NCI-H82 (cell line): ENCODE measurements around the gene GDF7.

ENCODE experiments used
- DNase-seq: peaks from one replicate; lab custom pipeline; 2025; lab: John Stamatoyannopoulos, UW

GDF7 gene

DNA sequence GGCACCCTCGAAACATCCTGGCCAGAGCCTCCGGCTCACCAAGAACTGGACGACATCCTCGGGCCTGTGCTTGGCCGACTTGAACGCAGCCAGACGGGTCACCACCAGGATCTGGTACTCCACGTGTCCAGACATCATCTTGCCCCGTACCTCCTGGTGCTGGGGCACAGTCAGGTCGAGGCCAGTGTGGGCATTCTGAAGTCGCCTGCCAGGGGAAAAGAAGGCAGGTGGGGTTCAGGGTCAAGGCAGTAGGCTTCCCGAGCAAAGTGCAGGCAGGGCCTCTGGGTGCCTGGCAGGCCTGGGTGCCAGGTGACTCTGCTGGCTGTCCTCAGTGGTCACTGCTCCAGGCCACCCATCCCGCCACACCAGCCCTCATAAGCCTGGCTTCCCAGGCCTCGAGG is 21.6 kb upstream of the GDF7 start:
- DNase-seq = no peak

GRCh38 chr2:20645761-20646160 is 21.2 kb upstream of the GDF7 start:
- no peak for DNase-seq

DNA sequence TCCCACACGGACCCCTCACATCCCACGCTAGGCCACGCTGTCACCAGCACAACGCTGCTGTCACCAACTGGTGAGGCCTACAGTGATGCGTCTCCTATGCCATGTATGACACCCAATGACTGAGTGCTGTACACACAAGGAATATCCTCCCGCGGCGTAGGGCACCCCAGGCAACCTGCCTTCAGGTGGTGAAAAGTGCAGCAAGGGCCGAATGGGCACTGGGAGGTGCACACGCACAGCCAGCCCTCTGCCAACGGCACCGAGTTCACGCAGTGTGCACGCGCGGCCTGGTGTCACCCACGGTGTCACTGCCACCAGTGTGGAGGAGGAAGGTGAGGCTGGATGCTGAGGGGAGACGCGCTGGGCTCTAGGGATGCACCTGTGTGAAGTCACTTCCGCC is 20.5 kb upstream of the GDF7 start:
- DNase-seq = no peak

DNA sequence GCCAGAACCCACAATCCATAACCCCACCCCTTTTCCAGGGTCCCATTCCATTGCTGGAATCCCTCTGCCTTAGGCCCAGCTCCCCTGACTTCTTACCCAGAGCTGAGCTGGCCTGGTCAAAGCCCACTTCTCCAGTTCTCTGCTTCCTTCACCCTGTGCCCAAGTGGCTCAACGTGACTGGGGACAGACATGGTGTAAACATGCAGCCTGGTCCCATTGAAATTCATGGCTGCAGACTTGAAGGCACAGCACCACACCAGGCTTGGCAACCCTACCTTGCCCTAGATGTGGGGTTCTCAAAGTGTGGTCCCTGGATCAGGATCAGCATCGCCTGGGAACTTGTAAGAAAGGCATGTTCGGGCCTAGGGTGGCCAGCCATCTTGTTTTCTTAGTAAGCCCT is 19.7 kb upstream of the GDF7 start:
- no peak for DNase-seq

DNA sequence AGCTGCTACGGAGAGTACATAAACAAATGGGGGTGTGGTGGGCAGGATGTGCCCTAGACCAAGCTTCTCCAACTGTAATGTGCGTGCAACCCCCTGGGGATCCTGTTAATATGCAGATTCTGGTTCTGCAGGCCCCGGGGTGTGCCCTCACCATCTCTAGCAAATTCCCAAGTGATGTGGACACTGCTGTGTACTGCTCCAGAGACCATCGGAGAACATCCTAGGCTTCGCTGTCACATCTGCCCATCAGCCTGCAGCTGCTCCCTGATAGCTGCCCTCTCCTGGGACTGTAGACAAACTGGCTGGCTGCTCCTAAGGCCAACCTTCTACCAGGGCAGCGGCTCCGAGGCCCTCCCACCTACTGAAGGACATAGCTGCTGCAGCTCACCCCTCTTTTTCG is 19.2 kb upstream of the GDF7 start:
- DNase-seq = no peak

DNA sequence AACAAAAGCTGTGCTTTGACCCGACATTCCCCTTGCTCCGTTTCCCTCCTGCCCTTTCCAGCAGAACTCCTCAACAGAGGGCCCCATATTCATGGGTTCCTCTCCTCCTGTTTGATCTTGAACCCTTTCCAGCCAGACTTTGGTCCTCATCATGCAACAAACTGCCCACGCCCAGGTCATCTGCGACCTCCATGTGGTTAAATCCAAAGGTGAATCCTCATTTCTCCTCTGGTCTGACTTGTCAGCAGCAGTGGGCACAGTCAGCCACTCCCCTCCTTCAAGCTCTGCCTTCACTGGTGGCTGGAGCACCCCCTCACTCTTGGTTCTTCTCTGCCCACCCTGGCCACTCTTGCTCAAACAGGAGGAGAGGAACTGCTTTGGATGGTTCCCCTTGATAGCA is 18.7 kb upstream of the GDF7 start:
- no peak for DNase-seq

DNA sequence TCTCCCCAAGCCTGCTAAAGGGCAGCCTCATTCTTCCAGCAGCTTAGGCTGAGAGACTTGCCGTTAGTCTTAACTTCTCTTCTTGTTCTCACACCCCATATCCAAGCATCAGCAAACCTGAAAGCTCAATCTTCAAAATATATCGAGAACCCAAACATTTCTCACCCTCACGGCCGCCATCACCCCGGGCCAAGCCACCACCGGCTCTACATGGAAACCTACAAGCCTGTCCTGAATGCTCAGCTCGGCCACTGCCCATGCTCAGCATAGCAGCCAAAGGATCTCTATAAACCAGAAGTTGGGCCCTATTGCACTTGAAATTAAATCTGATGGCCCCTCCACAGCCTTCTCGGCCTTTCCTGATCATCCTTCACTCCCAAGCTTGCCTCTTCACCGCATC is 18.1 kb upstream of the GDF7 start:
- no peak for DNase-seq

GRCh38 chr2:20649576-20649975 is 17.4 kb upstream of the GDF7 start:
- no peak for DNase-seq

- DNase-seq = no peak
Measured at GRCh38 chr2:20649976-20650375, 17.0 kb upstream of the GDF7 start.

GRCh38 chr2:20650393-20650876 is 16.5 kb upstream of the GDF7 start:
- DNase-seq = peak; percentile 52

DNA sequence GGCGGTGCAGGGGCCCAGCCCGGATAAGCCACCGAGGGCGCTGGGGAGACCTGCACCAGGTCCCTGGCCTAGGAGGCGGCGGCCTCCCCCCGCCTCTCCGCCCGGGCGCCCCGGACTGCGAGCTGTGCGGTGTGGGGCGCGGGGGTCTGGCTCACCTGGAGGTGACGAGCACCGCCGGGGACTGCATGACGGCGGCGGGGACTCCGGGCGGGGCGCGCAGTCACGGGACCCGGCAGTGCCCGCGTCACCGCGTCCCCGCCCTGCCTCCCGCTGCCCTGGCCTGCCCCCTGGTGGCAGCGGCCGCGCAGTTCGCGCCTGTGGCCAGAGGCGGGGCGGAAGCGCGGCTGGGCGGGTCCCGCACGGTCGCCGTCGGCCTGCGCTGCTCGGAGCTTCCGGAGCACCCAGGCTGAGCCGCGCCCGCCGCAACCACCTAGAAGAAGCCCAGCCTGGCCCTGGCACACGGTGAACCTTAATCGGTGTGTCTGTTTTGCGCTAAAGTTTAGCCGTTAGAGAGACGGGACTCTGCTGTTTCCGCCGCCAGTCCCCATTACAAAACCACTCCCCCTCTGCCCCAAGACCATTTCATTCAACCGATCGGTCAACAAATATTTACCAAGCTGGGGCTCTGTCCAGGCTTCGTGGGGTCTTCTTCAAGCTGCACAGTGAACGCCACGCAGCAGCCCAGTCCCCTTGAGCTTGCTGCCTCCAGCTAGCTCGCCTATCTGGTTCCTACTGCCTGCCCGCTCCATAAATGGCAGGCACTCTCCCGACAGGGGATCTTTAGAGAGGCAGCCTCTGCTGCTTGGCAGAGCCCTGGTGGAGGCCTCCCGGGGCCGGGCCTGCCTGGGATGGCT is 15.8 kb upstream of the GDF7 start, which contains the start of gene HS1BP3:
Gene HS1BP3 (minus strand): TSS at position 222 of the 854 bp plus-strand sequence. CDS start 35 bp downstream, at position 187.
- DNase-seq = peak; percentile 87

GRCh38 chr2:20651731-20652099 is 15.2 kb upstream of the GDF7 start:
- no peak for DNase-seq

DNA sequence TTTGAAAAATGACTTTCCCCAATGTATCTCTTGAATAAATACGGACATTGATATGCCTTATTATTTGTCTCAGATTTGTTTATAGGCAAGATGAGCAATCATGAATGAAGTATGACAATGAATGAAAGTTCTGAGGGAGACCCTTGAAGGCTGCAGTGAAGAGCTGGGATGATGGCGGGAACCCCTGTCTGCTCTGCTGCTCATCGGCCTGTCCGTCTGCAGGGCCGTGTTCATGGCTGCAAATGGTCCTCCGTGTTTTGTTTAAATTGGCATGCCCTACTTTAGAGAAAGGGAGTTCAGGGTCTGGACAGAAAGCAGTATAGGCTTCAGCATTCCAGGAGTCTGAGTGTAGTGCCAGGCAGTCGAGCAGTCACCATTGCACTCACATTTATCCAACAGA is 14.8 kb upstream of the GDF7 start:
- no peak for DNase-seq

GRCh38 chr2:20652673-20653575 is 14.0 kb upstream of the GDF7 start:
- DNase-seq = no peak

GRCh38 chr2:20653695-20654534 is 13.0 kb upstream of the GDF7 start:
- DNase-seq = no peak

GRCh38 chr2:20654535-20654813 is 12.5 kb upstream of the GDF7 start:
- no peak for DNase-seq

- DNase-seq = no peak
Measured at GRCh38 chr2:20656561-20656960, 10.4 kb upstream of the GDF7 start.

DNA sequence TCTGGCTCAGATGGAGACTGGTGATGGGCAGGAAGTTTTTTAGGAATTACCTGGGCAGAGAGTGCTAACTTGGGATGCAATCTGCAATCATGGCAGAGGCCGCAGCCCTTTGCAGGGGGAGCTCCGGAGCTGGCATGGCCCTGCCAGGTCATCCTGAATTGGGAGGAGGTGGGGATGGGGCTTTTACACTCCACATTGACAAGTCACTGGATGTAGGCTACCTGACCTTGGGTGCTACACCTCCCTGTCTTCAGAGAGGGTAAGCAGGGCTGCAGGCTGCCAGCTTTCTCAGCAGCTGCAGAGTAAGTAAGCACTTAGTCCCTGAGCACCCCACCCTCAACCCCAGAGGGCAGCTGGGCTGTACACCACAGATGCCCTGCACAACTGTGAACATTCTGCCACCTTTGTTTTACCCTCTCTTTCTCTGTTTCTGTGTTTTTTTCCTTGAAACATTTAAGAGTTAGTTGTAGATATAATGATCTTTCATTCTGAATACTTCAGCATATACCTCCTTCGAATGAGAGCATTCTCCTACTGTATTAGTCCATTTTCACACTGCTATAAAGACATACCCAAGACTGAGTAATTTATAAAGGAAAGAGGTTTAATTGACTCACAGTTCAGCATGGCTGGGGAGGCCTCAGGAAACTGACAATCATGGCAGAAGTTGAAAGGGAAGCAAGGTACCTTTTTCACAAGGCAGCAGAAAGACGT is 9.3 kb upstream of the GDF7 start:
- DNase-seq = no peak

DNA sequence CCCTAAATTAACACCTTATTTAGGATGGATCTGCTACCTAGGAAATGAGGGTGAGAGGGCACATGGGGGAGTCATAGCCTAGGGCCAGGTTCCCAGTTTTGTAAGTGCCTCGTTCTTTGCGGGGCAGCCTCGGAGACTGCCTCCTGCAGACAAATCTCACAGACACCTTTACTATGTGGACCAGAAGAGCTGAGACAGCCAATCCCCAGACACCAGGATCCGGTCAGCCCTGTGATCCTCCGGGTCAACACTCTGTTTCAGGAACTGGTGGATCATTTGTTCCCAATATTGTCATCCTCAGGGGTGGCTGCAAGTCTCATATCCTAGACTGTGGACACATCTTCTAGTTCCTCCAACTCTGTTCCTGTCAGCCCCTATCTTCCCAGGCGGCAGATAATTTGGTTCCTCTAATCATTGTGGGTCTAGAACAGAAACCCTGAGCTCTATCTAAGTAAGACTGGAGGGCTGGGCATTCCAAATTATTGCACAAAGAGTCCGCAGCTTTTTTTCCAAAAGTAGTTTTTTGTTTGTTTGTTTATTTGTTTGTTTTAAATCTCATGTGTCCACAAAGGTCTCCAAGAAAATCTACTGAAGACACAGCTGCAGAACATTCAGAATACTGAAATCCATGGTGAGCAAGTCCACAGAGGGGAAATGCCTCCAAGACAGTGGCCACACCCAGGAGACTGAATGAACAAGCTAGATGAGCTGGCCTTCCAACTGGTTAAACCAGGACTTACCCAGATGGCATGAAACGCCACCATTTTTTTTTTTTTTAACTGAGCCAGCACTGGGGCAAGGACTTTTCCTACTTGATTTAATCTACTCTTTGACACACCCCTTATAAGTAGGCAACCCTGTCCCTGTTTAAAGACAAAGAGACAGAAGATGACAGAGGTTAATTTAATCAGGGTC is 6.2 kb upstream of the GDF7 start:
- DNase-seq = no peak
